GM10266 (cell line): ENCODE data around the gene KRT12.
"Not testable (repeated sequence)": the region's sequence is repeated elsewhere in the genome, so short reads cannot be mapped to it uniquely, and the experiment has no call there.

Experiments used
- DNase-seq: peaks from one replicate; pipeline ENCODE4 v3.0.0; 2012; ENCODE audit errors: extremely low spot score
- TF ChIP-seq, protein P1 (sequence below): IDR thresholded peaks from 2 replicates; pipeline ENCODE4 v1.5.1; 2012; ENCODE audit warnings: mild to moderate bottlenecking, low read depth; ENCODE audit not compliant: control insufficient read depth, insufficient read depth; ENCODE audit errors: missing control alignments

The KRT12 gene

DNA sequence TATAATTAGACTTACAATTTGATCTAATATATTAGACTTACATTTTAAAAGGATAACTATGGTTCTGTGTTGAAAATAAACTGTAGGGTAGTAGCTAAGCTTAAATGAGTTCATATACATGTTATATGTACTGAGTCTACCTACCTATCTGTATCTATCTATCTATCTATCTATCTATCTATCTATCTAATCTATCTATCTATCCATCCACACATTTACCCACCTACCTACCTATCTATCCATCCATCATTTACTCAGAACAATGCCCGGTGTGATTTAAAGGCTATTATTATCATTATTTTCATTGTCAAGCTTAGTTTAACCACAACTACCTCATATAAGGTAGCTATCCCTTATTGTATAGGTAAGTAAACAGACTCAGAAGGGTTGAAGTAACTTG is 51.6 kb downstream of the KRT12 start:
- DNase-seq = no peak
- TF ChIP-seq, protein P1, sequence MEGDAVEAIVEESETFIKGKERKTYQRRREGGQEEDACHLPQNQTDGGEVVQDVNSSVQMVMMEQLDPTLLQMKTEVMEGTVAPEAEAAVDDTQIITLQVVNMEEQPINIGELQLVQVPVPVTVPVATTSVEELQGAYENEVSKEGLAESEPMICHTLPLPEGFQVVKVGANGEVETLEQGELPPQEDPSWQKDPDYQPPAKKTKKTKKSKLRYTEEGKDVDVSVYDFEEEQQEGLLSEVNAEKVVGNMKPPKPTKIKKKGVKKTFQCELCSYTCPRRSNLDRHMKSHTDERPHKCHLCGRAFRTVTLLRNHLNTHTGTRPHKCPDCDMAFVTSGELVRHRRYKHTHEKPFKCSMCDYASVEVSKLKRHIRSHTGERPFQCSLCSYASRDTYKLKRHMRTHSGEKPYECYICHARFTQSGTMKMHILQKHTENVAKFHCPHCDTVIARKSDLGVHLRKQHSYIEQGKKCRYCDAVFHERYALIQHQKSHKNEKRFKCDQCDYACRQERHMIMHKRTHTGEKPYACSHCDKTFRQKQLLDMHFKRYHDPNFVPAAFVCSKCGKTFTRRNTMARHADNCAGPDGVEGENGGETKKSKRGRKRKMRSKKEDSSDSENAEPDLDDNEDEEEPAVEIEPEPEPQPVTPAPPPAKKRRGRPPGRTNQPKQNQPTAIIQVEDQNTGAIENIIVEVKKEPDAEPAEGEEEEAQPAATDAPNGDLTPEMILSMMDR = no peak

DNA sequence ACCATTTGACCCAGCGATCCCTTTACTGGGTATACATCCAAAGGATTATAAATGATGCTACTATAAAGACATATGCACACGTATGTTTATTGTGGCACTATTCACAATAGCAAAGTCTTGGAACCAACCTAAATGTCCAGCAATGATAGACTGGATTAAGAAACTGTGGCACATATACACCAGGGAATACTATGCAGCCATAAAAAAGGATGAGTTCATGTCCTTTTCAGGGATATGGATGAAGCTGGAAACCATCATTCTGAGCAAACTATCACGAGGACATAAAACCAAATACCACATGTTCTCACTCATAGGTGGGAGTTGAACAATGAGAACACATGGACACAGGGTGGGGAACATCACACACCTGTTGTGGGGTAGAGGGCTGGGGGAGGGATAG is 52.4 kb downstream of the KRT12 start:
- DNase-seq = not testable (repeated sequence)

DNA sequence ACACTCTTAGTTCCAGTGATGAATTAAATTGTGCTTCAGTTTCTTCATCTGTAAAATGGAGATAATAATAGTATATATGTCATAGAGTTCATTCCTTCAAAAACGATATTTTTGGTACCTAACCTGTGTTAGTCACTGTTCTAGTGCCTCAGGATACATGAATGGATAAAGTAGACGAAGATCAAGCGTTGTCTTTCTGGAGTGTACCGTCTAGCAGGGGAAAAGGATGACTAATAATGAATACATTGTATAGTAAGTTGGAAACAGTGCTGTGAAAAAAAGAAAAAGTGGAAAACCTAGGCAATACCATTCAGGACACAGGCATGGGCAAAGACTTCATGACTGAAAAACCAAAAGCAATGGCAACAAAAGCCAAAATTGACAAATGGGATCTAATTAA is 53.2 kb downstream of the KRT12 start:
- no peak for DNase-seq
- TF ChIP-seq, protein P1 = no peak

DNA sequence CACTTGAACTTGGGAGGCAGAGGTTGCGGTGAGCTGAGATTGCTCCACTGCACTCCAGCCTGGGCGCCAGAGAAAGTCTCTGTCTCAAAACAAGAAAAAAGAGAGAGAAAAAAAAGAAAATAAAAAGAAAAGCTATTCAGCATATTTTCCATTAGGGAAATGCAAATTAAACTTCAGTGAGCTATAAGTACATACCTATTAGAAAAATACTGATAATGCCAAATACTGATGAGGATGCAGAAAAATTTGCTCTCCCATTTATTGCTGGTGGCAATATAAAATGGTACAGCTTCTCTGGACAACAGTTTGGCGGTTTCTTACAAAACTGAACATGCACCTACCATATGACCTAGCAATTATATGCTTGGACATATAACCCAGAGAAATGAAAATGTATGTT is 54.4 kb downstream of the KRT12 start:
- TF ChIP-seq, protein P1 = no peak
- DNase-seq = no peak
